Measurements from ENCODE around the gene ARMH3.

ARMH3 gene

GRCh38 chr10:101958691-101959090 lies 97.3 kb downstream of the ARMH3 start:
- Histone ChIP-seq H3K27me3 (replicated peaks; ENCODE audit: insufficient read depth, low read length) (no peaks in the 10 kb centered on the region), H3K9me3 (replicated peaks; ENCODE audit: insufficient read depth, low read length) (no peaks in the 10 kb centered on the region), H3K36me3 (replicated peaks; ENCODE audit: insufficient read depth, low read length) (no peaks in the 10 kb centered on the region), H2AFZ (ENCODE audit: low read length) (no peak overlapping the region), H3K9me2 (replicated peaks; ENCODE audit: insufficient read depth, low read length) (no peaks in the 10 kb centered on the region), H4K20me1 (ENCODE audit: insufficient read depth, low read length) (no peaks in the 10 kb centered on the region), H3K4me1 (ENCODE audit: low read length) (no peaks in the 10 kb centered on the region), H3K79me2 (ENCODE audit: low read length) (no peaks in the 10 kb centered on the region), H3K9ac (ENCODE audit: low read length) (no peak overlapping the region), H3K4me2 (ENCODE audit: low read depth, low read length) (no peak overlapping the region), H3K27ac (ENCODE audit: low read length) (no peak overlapping the region), H3K4me3 (ENCODE audit: low read length) (no peak overlapping the region), H3F3A (ENCODE audit: insufficient read depth, low read length) (peaks cover 3% of the 10 kb centered on the region; the same call in 1 of the 2 replicates)
- TF ChIP-seq EZH2 (optimal IDR thresholded peaks at IDR 0.05; ENCODE audit: low read depth, low read length) (no peak), EZH2phosphoT487 (IDR thresholded peaks at IDR 0.05; ENCODE audit: low read length) (no peak), CTCF (IDR thresholded peaks at IDR 0.05; ENCODE audit: low read length) (no peak)
- no peak for DNase-seq

GRCh38 chr10:101956898-101957297 lies 99.1 kb downstream of the ARMH3 start:
- TF ChIP-seq CTCF (IDR thresholded peaks at IDR 0.05; ENCODE audit: low read length) (no peak), EZH2 (optimal IDR thresholded peaks at IDR 0.05; ENCODE audit: low read depth, low read length) (no peak), EZH2phosphoT487 (IDR thresholded peaks at IDR 0.05; ENCODE audit: low read length) (no peak)
- no peaks in the 10 kb centered on the region for H3K79me2 ChIP-seq (ENCODE audit: low read length)
- no peaks in the 10 kb centered on the region for H3F3A ChIP-seq (ENCODE audit: insufficient read depth, low read length)

GRCh38 chr10:101956117-101956516 lies 99.9 kb downstream of the ARMH3 start:
- H3K27ac ChIP-seq (ENCODE audit: low read length): no peak overlapping the region
- H3K9ac ChIP-seq (ENCODE audit: low read length): no peak overlapping the region
- H3K27me3 ChIP-seq (replicated peaks; ENCODE audit: insufficient read depth, low read length): no peaks in the 10 kb centered on the region
- H3K79me2 ChIP-seq (ENCODE audit: low read length): no peaks in the 10 kb centered on the region
- TF ChIP-seq EZH2phosphoT487 (IDR thresholded peaks at IDR 0.05; ENCODE audit: low read length): no peak
- no peak for TF ChIP-seq EZH2 (optimal IDR thresholded peaks at IDR 0.05; ENCODE audit: low read depth, low read length)
- no peak for TF ChIP-seq CTCF (IDR thresholded peaks at IDR 0.05; ENCODE audit: low read length)
- no peak overlapping the region for H3K4me3 ChIP-seq (ENCODE audit: low read length)
- H3K9me3 ChIP-seq (replicated peaks; ENCODE audit: insufficient read depth, low read length): no peaks in the 10 kb centered on the region
- H3K4me2 ChIP-seq (ENCODE audit: low read depth, low read length): no peak overlapping the region
- no peak for DNase-seq
- no peak overlapping the region for H2AFZ ChIP-seq (ENCODE audit: low read length)
- H4K20me1 ChIP-seq (ENCODE audit: insufficient read depth, low read length): no peaks in the 10 kb centered on the region
- no peaks in the 10 kb centered on the region for H3K36me3 ChIP-seq (replicated peaks; ENCODE audit: insufficient read depth, low read length)
- H3K9me2 ChIP-seq (replicated peaks; ENCODE audit: insufficient read depth, low read length): no peaks in the 10 kb centered on the region
- no peaks in the 10 kb centered on the region for H3K4me1 ChIP-seq (ENCODE audit: low read length)
- no peaks in the 10 kb centered on the region for H3F3A ChIP-seq (ENCODE audit: insufficient read depth, low read length)

More at GRCh38 chr10:101956898-101957297, 99.1 kb downstream of the ARMH3 start:
- no peak overlapping the region for H3K4me2 ChIP-seq (ENCODE audit: low read depth, low read length)
- DNase-seq: no peak
- H3K4me3 ChIP-seq (ENCODE audit: low read length): no peak overlapping the region
- no peaks in the 10 kb centered on the region for H3K27me3 ChIP-seq (replicated peaks; ENCODE audit: insufficient read depth, low read length)
- no peaks in the 10 kb centered on the region for H3K9me2 ChIP-seq (replicated peaks; ENCODE audit: insufficient read depth, low read length)
- no peaks in the 10 kb centered on the region for H4K20me1 ChIP-seq (ENCODE audit: insufficient read depth, low read length)
- H3K4me1 ChIP-seq (ENCODE audit: low read length): no peaks in the 10 kb centered on the region
- no peak overlapping the region for H3K9ac ChIP-seq (ENCODE audit: low read length)
- no peaks in the 10 kb centered on the region for H3K36me3 ChIP-seq (replicated peaks; ENCODE audit: insufficient read depth, low read length)
- no peaks in the 10 kb centered on the region for H3K9me3 ChIP-seq (replicated peaks; ENCODE audit: insufficient read depth, low read length)
- H3K27ac ChIP-seq (ENCODE audit: low read length): no peak overlapping the region
- no peak overlapping the region for H2AFZ ChIP-seq (ENCODE audit: low read length)
